Measurements from ENCODE around the gene CCNE1. TPM values are rescaled to one million over a fixed set of nuclear protein-coding genes. Genes with fewer than 3 reads are reported as not detected.
A peak's percentile ranks its signal among the peaks of the same experiment; 100 is the strongest.
"Not testable (repeated sequence)": the region's sequence is repeated elsewhere in the genome, so short reads cannot be mapped to it uniquely, and the experiment has no call there.

Gene CCNE1
- total RNA-seq, 1 donor from 2014 or later: 6.0 TPM

DNA sequence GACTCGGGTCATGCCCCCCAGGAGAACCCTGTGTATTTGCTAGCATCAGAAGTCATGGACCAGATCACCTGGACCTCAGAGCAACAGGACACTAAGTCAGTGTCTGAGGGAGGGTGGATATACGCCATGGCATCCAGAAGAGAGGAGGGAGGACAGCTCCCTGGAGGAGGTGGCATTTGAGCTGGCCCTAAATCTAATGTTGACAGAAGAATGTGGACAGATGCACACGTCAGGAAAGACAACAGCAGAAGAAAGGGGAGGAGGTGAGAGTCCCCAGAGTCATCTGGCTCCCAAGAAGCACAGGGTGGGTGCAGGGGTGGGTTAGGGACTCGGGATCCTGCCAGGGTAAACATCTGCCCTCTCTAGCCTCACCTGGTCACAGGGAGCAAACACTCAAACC is 24.5 kb upstream of the CCNE1 start:
- no peak for DNase-seq (ENCODE audit: low read depth)

DNA sequence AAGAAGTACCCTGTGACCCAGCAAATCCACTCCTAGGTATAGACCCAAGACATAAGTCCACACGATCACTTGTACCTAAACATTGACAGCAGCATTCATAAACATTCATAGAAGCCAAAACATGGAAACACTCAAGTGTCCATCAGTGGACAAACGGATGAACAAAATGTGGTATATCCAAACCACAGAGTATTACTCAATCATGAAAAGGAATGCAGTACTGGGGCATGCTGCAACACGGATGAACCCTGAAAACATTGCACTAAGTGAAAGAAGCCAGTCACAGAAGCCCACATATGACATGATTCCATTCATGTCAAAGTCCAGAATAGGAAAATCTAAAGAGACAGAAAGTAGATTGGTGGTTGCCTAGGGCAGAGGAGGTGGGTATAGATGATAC is 22.8 kb upstream of the CCNE1 start:
- no peak for DNase-seq (ENCODE audit: low read depth)

DNA sequence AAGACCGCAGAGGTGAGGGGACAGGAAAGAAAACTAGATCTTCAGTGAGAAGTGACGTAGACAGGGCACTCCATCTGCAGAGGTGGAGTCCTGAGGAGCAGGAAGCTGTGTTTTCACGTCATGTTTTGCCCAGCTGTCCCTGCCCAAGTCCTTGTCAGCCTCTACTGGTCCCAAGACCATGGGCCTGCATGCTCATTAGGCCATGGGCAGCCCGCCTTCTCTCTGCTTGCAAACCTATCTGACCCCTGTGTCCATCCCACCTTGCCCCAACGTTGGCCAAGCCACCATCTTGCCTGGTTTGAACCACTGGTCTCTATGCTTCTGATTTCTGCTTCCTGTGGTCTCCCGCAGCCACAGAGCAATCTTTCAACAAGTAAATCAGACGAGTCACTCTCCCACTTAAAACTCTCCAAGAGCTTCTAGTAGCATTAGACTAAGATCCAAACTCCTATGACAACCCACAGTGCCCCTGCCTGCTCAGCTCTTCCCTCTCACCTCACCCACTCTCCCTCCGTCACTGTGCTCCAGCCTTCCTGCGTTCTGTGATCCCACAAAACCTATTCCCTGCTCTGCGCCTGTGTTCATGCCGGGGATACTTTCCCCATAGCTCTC is 18.6 kb upstream of the CCNE1 start:
- no peak for DNase-seq (ENCODE audit: low read depth)

DNA sequence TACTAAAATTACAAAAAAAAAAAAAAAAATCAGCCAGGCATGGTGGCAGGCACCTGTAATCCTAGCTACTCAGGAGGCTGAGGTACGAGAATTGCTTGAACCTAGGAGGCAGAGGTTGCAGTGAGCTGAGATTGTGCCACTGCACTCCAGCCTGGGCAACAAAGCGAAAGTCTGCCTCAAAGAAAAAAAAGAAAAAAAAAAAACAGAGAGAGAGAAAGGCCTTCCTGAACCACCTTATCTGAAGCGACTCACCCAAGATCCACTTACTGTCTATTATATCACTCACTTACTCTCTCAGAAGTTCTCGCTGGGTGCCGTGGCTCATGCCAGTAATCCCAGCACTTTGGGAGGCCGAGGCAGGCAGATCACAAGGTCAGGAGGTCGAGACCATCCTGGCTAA is 17.3 kb upstream of the CCNE1 start:
- not testable (repeated sequence) for DNase-seq (ENCODE audit: low read depth)

DNA sequence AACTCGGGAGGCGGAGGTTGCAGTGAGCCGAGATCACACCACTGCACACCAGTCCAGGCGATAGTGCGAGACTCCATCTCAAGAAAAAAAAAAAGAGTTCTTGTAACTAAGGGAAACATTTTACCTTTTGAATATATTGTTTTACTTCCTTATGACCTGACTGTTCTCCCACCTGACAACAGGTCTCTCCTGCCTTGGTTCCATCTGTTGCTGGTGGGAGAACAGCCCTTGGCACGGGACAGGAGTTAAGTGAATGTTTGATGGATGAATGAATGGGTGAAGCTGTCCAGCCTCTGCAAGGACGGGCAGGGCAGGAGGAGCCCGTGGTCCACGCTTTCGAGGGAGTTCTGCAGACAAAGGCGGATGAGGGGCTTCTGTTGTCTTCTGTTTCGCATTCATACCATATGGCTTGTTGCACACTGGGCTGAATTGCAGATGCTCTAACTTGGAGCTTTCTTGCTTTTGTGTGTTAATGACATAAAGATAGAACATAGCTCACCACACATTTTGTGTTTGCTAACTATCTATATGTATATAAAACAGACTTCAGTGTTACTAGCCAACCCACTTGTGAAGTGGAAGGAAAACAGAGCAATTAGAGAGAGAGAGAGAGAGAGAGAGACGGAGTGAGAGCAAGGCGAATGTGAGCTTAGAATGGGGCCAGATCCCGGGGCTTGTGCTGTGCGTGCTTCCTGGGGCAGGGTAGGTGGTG is 16.2 kb upstream of the CCNE1 start:
- DNase-seq (ENCODE audit: low read depth): no peak

DNA sequence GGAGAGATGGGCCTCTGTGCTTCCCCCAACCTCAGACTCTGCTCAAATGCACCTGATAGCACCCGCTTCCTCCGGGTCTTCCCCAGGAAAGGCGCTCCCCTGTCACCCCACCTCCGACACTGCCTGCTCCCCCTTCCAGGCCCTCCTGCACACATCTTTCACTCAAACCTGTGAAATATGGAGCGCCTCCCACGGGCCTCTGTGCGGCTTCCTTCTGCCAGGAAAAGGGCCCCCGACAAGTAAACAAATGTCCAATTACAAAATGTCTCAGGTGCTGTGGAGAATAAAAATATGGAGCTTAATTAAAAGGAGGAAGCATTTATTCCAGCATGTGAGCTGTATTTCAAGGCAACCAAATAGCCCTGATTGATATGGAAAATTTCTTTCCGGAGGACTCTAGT is 15.6 kb upstream of the CCNE1 start:
- DNase-seq (ENCODE audit: low read depth): no peak

DNA sequence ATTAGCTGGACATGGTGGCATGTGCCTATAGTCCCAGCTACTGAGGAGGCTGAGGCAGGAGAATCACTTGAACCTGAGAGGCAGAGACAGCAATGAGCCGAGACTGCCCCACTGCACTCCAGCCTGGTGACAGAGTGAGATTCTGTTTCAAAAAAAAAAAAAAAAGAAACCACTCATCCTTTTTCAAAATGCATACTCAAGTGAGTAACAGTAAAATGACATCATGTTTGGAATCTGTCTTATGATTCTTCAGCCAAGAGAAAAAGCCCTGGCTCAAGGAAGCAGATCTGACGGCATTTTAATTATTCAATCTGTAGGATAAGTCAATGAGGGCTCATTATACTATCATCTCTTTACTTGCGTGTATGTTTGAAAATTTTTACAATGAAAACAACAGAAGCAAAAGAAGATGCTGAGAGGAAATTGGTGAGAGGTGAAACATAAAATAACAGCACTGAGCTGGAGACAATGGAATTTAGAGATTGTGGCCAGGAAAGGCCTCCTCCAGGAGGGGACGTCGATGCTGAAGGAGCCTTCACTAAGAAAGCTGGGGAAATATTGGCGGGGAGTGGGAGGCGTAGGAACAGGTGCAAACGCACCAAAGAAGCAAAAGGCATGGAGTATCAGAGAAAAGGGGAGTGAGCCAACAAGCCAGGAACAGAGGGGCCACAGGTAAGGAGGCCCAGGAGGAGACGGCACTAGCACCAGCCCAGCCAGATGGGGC is 12.9 kb upstream of the CCNE1 start:
- DNase-seq (ENCODE audit: low read depth): no peak

DNA sequence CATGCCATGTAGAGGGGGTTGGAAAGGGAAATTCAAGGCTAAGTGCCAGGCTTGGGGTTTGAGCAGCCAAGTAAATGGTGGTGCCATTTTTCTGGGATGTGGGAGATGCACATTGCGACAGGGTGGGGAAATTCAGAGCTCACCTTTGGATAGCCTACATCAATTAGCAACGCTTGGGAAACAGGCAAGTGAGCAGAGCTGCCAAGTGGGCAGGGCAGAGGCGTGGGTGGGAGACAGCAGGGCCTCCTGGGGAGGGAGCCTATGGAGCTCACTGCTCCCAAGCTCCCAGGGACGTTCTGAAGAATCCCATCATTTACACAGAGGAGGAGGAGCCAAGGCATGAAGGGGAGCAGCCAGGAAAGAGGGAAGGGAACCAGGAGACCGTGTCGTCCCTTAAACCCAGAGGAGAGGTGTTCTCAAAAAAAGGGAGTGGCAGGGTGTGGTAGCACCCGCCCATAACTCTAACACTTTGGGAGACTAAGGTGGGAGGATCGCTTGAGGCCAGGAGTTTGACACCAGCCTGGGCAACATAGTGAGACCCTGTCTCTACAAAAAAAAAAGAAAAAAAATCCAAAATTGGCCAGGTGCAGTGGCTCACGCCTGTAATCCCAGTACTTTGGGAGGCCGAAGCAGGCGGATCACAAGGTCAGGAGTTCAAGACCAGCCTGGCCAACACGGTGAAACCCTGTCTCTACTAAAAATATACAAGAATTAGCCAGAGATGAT is 11.5 kb upstream of the CCNE1 start:
- DNase-seq (ENCODE audit: low read depth): no peak

DNA sequence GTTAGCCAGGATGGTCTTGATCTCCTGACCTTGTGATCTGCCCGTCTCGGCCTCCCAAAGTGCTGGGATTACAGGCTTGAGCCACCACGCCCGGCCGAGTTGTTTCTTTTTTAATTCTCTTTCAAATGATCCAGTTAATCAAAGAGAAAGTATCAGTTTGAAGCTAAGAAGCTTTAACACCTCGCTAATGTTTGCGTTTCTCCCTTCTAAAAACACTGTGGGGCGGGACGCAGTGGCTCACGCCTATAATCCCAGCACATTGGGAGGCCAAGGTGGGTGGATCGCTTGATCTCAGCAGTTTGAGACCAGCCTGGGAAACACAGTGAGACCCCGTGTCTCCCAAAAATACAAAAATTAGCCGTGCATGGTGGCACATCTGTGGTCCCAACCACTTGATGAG is 7.8 kb upstream of the CCNE1 start:
- not testable (repeated sequence) for DNase-seq (ENCODE audit: low read depth)

DNA sequence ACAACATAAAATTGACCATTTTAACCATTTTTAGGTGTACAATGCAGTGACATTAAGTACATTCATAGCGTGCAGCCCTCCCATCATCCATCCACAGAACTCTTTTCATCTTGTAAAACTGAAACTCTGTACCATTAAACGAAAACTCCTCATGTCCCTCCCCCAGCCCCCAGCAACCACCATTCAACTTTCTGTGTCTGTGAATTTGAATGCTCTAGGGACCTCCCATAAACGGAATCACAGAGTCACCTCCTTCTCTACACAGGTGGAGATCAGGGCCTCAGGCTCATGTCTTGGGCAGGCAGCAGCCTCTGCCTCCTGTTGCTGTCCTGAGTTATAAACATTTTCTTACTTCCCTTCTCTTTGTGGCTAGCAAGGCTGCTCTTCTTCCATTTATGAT is 7.3 kb upstream of the CCNE1 start:
- DNase-seq (ENCODE audit: low read depth): no peak

DNA sequence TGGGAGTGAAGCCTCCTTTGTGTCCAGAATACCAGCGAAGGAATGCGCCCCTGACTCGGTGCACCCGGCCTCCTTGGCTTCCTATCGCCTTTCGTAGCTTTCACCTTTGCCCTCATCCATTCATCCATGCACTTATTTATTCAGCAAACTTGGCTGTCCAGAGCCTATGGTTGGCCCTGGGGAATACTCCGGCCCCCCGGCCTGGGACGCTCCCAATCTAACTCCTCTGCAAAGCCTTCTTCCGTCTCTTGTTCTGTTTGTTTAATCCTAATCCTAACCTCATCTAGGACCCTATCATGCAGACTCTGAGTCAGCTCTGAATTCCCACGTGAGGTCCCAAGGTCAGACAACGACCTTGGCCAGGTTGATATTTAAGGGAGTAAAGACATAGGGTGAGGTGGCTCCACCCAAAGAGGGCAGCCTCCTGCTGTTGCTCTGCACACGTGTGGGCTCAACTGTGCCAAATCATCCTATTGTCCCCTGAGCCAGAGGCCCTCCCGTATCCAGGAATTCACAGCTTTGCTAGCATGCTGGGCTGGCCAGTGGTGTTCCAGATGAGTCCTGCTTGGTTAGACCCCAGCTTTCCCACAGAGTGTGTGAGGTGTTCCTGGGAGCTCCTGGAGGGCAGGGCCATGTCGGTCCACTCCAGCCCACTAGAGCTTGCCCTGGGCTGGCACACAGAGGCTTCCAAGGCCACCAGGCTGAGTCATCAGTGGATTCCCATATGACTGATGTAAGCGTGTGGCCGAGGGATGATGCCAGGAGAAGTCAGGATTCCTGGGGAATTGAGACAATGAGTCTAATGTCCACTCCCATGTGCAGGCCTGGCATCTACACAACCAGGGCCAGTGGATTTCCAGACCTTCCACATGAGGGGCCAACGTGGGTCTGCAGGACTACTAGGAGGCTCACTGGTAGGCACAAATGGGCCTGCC is 6.5 kb upstream of the CCNE1 start:
- DNase-seq (ENCODE audit: low read depth): peak; percentile 19

DNA sequence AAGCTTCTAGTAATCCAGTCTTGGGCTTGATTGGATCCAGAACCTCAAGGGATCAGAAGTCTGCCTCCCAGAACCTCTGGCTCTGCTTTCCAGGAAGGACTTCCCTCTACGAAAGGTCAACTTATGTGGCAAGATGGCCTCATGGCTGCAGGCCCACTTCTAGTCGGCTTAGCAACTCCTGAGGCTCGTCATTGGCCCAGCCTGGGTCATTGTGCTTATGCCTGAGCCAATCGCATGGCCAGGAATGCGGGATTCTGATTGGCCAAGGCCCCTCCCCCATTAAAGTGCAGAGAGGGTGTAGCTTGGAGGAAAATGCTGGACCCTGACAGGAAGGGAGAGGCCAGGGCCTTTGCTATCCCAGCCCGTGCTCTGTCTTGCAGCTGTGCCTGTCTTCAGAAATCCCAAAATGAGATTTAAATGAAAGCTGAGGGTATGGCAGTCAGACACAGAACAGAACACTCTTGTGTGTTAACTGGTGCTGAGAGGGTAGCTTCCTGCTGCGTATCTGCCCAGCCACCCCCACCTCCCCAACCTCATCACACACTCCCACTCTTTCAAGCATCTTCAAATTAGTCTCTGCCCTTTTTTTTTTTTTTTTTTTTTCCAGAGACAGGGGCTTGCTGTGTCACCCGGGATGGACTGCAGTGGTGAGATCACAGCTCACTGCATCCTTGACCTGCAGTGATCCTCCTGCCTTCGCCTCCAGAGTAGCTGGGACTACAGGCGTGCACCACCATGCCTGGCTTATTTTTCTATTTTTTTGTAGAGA is 5.5 kb upstream of the CCNE1 start:
- DNase-seq (ENCODE audit: low read depth): no peak

DNA sequence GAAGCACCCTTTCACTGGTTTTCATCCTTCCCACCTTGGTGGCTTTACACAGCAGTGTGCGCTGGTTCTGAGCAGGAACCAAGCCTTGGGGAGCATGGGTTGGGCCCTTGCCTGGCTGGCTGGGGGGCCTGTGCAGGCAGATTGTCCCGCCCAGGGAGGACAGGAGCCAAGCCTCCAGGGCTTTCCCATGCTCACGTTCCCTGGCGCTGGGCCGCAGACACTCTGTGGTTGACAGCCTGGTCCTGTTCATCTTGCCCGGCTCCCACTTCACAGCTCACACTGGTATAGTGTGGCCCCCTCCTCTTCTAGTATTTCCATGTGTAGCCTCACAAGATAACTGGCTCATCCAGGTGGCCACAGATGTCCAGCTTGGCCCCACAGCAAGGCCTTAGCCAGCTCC is 4.6 kb upstream of the CCNE1 start:
- no peak for DNase-seq (ENCODE audit: low read depth)

DNA sequence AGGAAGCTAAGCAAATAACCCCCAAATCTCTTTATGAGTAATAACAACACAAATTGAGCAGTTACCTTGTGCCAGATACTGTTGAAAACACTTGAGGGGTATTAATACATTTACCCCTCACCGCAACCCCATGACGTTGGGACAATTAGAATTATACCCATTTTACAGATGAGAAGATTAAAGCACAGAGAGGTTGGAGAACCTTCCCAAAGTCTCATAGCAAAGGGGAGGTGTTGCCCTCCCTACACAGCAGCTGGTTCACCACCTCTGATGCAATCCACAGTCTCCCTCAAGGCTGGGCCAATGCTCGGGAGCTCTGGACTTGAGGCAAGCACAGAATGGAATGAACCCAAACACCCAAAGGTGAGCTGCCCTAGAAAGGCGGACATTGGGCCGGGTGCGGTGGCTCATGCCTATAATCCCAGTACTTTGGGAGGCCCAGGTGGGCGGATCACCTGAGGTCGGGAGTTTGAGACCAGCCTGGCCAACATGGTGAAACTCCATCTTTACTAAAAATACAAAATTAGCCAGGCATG is 3.9 kb upstream of the CCNE1 start:
- DNase-seq (ENCODE audit: low read depth): no peak

DNA sequence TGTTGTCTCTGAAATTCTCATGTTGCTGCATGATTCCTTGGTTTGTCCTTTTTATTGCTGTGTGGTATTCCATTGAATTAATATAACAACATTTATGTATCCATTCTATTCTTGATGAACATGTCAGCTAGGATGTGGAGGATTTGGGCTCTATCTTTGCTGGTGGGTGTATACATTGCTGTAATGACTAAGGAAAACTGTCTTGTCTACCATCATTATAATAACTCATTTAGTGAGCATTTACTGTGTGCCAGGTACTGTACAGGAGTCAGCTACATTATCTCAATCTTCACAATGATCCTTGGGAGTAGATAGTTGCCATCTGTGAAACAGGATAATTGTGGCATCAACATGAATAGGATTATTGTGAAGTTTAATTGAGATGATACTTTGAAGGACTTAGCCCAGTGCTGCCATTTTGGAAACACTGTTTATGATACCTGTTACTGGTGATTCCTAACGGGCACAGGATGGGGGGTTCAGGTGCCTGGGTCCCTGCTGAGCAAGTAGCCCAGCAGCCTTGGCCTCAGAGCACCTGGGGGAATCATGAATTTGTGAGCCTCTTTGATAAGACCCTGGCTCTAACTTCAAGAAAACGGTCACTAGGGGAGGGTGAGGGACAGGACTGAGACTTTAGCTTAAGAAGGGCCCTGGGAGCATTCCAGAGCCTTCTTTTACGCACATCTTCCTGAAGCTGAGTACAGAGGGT is 1.8 kb upstream of the CCNE1 start:
- DNase-seq (ENCODE audit: low read depth): no peak

DNA sequence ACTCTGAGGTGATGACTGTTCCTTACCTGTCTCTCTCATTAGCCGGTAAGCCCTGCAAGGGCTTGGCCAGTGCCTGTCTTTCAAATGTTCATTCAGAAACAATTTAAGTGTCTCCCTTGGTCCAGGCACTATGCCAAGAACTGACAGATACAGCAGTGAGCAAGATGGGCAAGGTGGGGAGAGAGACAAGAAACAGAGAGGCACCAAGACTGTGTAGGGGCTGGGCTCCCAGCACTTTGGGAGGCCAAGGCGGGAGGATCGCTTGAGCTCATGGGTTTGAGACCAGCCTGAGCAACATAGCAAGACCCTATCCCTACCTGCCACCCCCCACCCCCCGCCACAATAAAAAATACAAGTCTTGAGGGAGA is 1.3 kb upstream of the CCNE1 start:
- DNase-seq (ENCODE audit: low read depth): peak; percentile 29

DNA sequence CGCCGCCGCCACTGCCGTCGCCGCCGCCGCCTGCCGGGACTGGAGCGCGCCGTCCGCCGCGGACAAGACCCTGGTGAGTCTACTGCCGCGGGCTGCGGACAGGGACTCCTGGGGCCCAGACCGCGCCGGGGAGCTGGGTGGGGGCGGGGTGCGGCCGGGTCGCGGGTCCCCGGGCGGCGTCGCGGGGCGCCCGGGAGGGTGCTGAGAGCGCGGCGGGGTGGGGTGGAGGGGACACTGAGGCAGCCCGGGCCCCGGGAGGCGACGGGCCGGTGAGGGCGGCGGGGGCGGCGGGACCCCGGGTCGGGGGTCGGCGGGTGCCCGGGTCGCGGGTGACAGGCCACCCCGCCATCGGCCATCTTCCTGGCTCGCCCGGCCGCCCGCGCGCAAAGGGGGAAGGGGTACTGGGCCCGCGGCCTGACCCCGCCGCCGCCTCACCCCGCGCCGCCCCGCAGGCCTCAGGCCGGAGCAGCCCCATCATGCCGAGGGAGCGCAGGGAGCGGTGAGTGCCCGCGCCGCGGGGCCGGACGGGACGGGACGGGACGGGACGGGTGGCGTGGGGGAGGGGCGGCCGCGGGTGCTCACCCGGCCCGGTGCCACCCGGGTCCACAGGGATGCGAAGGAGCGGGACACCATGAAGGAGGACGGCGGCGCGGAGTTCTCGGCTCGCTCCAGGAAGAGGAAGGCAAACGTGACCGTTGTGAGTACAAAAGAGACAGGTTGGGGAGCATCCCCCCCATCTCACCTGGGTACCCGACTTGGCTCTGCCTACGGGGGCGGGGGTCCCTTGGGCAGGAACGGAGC is 489 bp downstream of the CCNE1 start:
- DNase-seq (ENCODE audit: low read depth): no peak

DNA sequence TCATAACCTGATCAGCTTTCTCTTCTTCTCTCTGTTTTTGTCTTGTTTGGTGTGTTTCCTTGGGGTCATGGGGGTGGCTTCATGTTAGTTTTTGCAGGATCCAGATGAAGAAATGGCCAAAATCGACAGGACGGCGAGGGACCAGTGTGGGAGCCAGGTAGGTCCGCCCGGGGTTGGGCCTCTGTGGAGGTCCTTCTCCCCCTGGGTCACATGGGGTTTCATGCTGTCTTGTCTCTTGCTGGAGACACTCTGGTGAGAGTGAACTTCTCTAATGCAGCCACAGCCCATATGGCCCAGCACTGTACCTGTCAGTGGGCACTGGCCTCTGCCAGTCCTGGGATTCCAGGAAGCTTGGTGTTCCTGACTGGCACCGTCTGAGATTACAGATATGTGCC is 1.1 kb downstream of the CCNE1 start:
- DNase-seq (ENCODE audit: low read depth): no peak

DNA sequence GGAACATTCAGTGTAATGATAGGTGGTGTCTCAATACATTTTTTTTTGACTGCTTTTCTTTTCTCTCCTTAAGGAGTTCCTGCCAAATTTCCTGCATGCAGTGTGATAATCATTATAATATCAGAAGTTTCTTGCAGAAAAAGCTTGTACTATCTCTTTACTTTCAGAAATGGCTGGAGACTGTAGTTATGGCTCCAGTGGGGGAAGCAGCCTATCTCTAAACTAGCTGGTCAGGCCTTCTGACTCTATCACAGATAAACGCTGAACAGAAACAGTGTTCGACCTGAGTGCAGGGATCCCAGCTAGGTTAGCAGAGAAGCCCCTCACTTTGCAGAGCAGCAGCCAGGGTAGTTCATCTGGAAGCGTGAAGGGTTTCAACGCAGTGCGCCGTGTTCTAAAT is 1.9 kb downstream of the CCNE1 start:
- no peak for DNase-seq (ENCODE audit: low read depth)

All from renal cortical epithelial cell (primary cell).